ENCODE data around the gene CBY3. TPM values are rescaled to one million over a fixed set of nuclear protein-coding genes. Genes with fewer than 3 reads are reported as not detected.

Gene CBY3
- total and polyA plus RNA-seq, 2 of the 13 experiments (the other 11 are each of a cell fraction or from before 2014, with no cell fraction given) = not detected

GRCh38 chr5:179729727-179730126 lies 48.9 kb upstream of the CBY3 start:
- DNase-seq (ENCODE audit: low spot score) = no peak
- no peak for FAIRE-seq
- 90% methylated on average over 3 of the region's 3 CpGs for WGBS (ENCODE audit: low lambda C conversion rate)
- H3K4me1 ChIP-seq (ENCODE audit: insufficient read depth, low read length) = peaks cover 33% of the 10 kb centered on the region
- H3K36me3 ChIP-seq (replicated peaks in 1 of 2; ENCODE audit: control insufficient read depth in 1 of 2, insufficient read depth in 2 of 2, low read length in 2 of 2) = peaks cover 12 to 43% of the 10 kb centered on the region in 2 experiments
- ChIA-PET CTCF (ENCODE audit: low intra/inter-chr PET ratio, low total read pairs) (no interaction called here), POLR2A (interaction anchor here (0.9 to 1.3 kb wide), 3 partner anchors 10 to 106 kb away, joined by 3 to 4 read pairs (median 4); partner anchors contain the start of gene HNRNPH1)
- no peaks in the 10 kb centered on the region for H3K27me3 ChIP-seq (ENCODE audit: control insufficient read depth in 1 of 2, insufficient read depth in 2 of 2, low read length in 2 of 2)
- H4K20me1 ChIP-seq (ENCODE audit: insufficient read depth, low read length) = peaks cover 13% of the 10 kb centered on the region
- no peak for ATAC-seq
- no peak overlapping the region for H3K4me2 ChIP-seq (ENCODE audit: low read depth, low read length)
- no peak overlapping the region for H2AFZ ChIP-seq (ENCODE audit: low read length)
- H3K9ac ChIP-seq (ENCODE audit: insufficient read depth, low read depth, low read length) = no peak overlapping the region
- intact Hi-C loops (cut with micrococcal nuclease; ENCODE audit: unreplicated experiment) = no loop called here
- H3K79me2 ChIP-seq (ENCODE audit: insufficient read depth, low read length) = peaks cover 18% of the 10 kb centered on the region
- no peaks in the 10 kb centered on the region for H3K9me3 ChIP-seq (ENCODE audit: low read length)
- TF ChIP-seq ZNF33A (CRISPR knock-in tag; IDR thresholded peaks at IDR 0.05; ENCODE audit: borderline replicate concordance) (no peak), ZC3H4 (CRISPR knock-in tag; IDR thresholded peaks at IDR 0.05; ENCODE audit: borderline replicate concordance) (no peak), FOXO4 (CRISPR knock-in tag; conservative IDR thresholded peaks at IDR 0.05) (no peak), ZNF652 (CRISPR knock-in tag; IDR thresholded peaks at IDR 0.05; ENCODE audit: borderline replicate concordance, low read depth) (no peak), ZMYM2 (CRISPR knock-in tag; IDR thresholded peaks at IDR 0.05) (no peak)
- TF ChIP-seq, protein P1, sequence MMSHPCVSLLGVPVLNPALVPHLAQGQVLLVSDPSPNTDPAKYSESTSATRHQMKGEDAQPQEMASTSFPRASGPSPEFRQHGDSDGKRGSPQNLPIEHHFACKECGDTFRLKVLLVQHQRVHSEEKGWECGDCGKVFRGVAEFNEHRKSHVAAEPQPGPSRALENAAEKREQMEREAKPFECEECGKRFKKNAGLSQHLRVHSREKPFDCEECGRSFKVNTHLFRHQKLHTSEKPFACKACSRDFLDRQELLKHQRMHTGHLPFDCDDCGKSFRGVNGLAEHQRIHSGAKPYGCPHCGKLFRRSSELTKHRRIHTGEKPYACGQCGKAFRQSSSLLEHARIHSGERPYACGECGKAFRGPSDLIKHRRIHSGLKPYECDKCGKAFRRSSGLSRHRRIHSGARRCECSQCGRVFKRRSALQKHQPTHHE (CRISPR knock-in tag; IDR thresholded peaks at IDR 0.05; ENCODE audit: borderline replicate concordance) = no peak
- in situ Hi-C loops (cut with HindIII; ENCODE audit: extremely low pct_ligation_motif_present, low pct_unique_long_range_greater_than_20kb) = no loop called here
- no TSS peak for BruUV-seq (replicated peaks)
- no peak overlapping the region for H3K27ac ChIP-seq (ENCODE audit: extremely low read length, insufficient read depth, low read length)
- H3K4me3 ChIP-seq (replicated peaks in 1 of 3; ENCODE audit: insufficient read depth in 1 of 3, low read depth in 2 of 3, low read length in 3 of 3) = no peak overlapping the region

Measured in HepG2 (cell line).